Neural cell (in vitro differentiated cells): ENCODE data around the gene LENEP. TPM values are rescaled to one million over a fixed set of nuclear protein-coding genes. Genes with fewer than 3 reads are reported as not detected.

Source experiments
- H2AFZ ChIP-seq: fragments of 200-600, 300-800 bp; sonication (generic), shearing (Covaris generic); 2 replicates; pipeline ENCODE4 v1.6.0; 2014; ENCODE audit warnings: low read depth, mild to moderate bottlenecking, antibody characterized with exemption, low read length, moderate library complexity
- H3F3A ChIP-seq: fragments of 200-600 bp; shearing (Covaris generic); 2 replicates; pipeline ENCODE4 v1.6.1; 2016; ENCODE audit warnings: mild to moderate bottlenecking, moderate library complexity, mixed read lengths, antibody characterized with exemption, low read length; ENCODE audit not compliant: insufficient read depth, poor library complexity, severe bottlenecking
- H3K27ac ChIP-seq: fragments of 200-600, 300-800 bp; sonication (generic), shearing (Covaris generic); 2 replicates; pipeline ENCODE4 v1.5.1; 2014; ENCODE audit warnings: mild to moderate bottlenecking, low read length, moderate library complexity
- H3K27me3 ChIP-seq: fragments of 300-800, 200-600 bp; sonication (generic), shearing (Covaris generic); 2 replicates; pipeline ENCODE4 v1.6.0; 2014; ENCODE audit warnings: mild to moderate bottlenecking, low read depth, low read length, moderate library complexity; ENCODE audit not compliant: insufficient read depth
- H3K36me3 ChIP-seq: fragments of 300-800, 200-600 bp; sonication (generic), shearing (Covaris generic); 2 replicates; pipeline ENCODE4 v1.5.1; 2014; ENCODE audit warnings: mild to moderate bottlenecking, antibody characterized with exemption, low read length, moderate library complexity; ENCODE audit not compliant: insufficient read depth
- H3K4me2 ChIP-seq: fragments of 300-800, 200-600 bp; sonication (generic), shearing (Covaris generic); 2 replicates; pipeline ENCODE4 v1.6.0; 2014; ENCODE audit warnings: mild to moderate bottlenecking, low read length
- H3K4me3 ChIP-seq: fragments of 300-800, 200-600 bp; sonication (generic), shearing (Covaris generic); 2 replicates; pipeline ENCODE4 v1.5.1; 2014; ENCODE audit warnings: mild to moderate bottlenecking, low read length, moderate library complexity
- H3K79me2 ChIP-seq: fragments of 200-600 bp; shearing (Covaris generic); replicated peaks from 2 replicates; pipeline ENCODE4 v1.6.0; 2014; ENCODE audit warnings: mild to moderate bottlenecking, low read length, moderate library complexity; ENCODE audit not compliant: insufficient read depth
- H3K9ac ChIP-seq: fragments of 300-800, 200-600 bp; sonication (generic), shearing (Covaris generic); 2 replicates; pipeline ENCODE4 v1.6.1; 2016; ENCODE audit warnings: mild to moderate bottlenecking, low read length, mixed read lengths
- H3K9me2 ChIP-seq: fragments of 200-600 bp; shearing (Covaris generic); 2 replicates; pipeline ENCODE4 v1.6.1; 2016; ENCODE audit warnings: mild to moderate bottlenecking, low read length, mixed read lengths; ENCODE audit not compliant: insufficient read depth
- H3K9me3 ChIP-seq: fragments of 200-600, 300-800 bp; sonication (generic), shearing (Covaris generic); 2 replicates; pipeline ENCODE4 v1.6.1; 2016; ENCODE audit warnings: mild to moderate bottlenecking, mixed run types, low read length, moderate library complexity, mixed read lengths
- H4K20me1 ChIP-seq: fragments of 200-600 bp; shearing (Covaris generic); 2 replicates; pipeline ENCODE4 v1.6.1; 2016; ENCODE audit warnings: mild to moderate bottlenecking, mixed run types; ENCODE audit not compliant: insufficient read depth
- CTCF ChIP-seq: fragments of 450-650 bp; IDR thresholded peaks from 2 replicates; pipeline ENCODE4 v1.5.1; 2014; ENCODE audit warnings: antibody characterized with exemption, mild to moderate bottlenecking, moderate library complexity; ENCODE audit not compliant: poor library complexity, severe bottlenecking
- EP300 ChIP-seq: fragments of 450-650 bp; conservative IDR thresholded peaks from 2 replicates; pipeline ENCODE4 v1.6.1; 2014; ENCODE audit warnings: antibody characterized with exemption, mild to moderate bottlenecking, moderate library complexity; ENCODE audit not compliant: poor library complexity, severe bottlenecking
- EZH2 ChIP-seq: fragments of 200-600, 300-800 bp; shearing (Covaris generic), sonication (generic); IDR thresholded peaks from 2 replicates; pipeline ENCODE4 v1.6.1; 2014; ENCODE audit warnings: antibody characterized with exemption, low read length, borderline replicate concordance, mild to moderate bottlenecking; ENCODE audit not compliant: insufficient read depth, poor library complexity, severe bottlenecking
- MXI1 ChIP-seq: fragments of 450-650 bp; conservative IDR thresholded peaks from 2 replicates; pipeline ENCODE4 v1.6.1; 2014; ENCODE audit warnings: antibody characterized with exemption, mild to moderate bottlenecking; ENCODE audit not compliant: poor library complexity, severe bottlenecking
- POLR2AphosphoS5 ChIP-seq: IDR thresholded peaks from 2 replicates; pipeline ENCODE4 v1.6.1; 2012
- RAD21 ChIP-seq: fragments of 450-650 bp; conservative IDR thresholded peaks from 2 replicates; pipeline ENCODE4 v1.6.1; 2014; ENCODE audit warnings: antibody characterized with exemption, mild to moderate bottlenecking, moderate library complexity
- REST ChIP-seq: IDR thresholded peaks from 2 replicates; pipeline ENCODE4 v1.6.1; 2012; ENCODE audit warnings: borderline replicate concordance
- SMC3 ChIP-seq: fragments of 450-650 bp; conservative IDR thresholded peaks from 2 replicates; pipeline ENCODE4 v1.6.1; 2014; ENCODE audit warnings: antibody characterized with exemption, mild to moderate bottlenecking, moderate library complexity; ENCODE audit not compliant: poor library complexity
- TAF1 ChIP-seq: IDR thresholded peaks from 2 replicates; pipeline ENCODE4 v1.6.1; 2012; ENCODE audit warnings: low read depth
- polyA plus RNA-seq: library from polyadenylated mRNA; depleted of rRNA; stranded (reverse); fragments of >200 nt; gene quantifications from 2 replicates; pipeline ENCODE4 v1.2.3, GENCODE V29; 2014

The LENEP gene
- polyA plus RNA-seq, 1 donor from 2014 or later: not detected

- no peaks in the 10 kb centered on the region for H3K9me3 ChIP-seq
- no peak overlapping the region for H3K4me2 ChIP-seq
- H4K20me1 ChIP-seq: no peaks in the 10 kb centered on the region
- no peak overlapping the region for H3K27ac ChIP-seq
- peaks cover 8% of the 10 kb centered on the region for H3F3A ChIP-seq
- no peaks in the 10 kb centered on the region for H3K27me3 ChIP-seq
- TF ChIP-seq REST (no peak), POLR2AphosphoS5 (no peak), MXI1 (no peak)
- H3K4me3 ChIP-seq: no peak overlapping the region
- no peaks in the 10 kb centered on the region for H3K9me2 ChIP-seq
- no peak overlapping the region for H3K9ac ChIP-seq
- H3K79me2 ChIP-seq: peaks cover 13% of the 10 kb centered on the region
- H2AFZ ChIP-seq: no peak overlapping the region
- H3K36me3 ChIP-seq: no peaks in the 10 kb centered on the region
These were observed 39.8 kb upstream of the LENEP start for GRCh38 chr1:154953611-154954038.

- H3K9me3 ChIP-seq: no peaks in the 10 kb centered on the region
- H2AFZ ChIP-seq: no peak overlapping the region
- TF ChIP-seq EZH2: no peak
- TF ChIP-seq RAD21: no peak
- no peak for TF ChIP-seq REST
- no peak for TF ChIP-seq EP300
- no peak for TF ChIP-seq MXI1
- TF ChIP-seq POLR2AphosphoS5: no peak
- no peak for TF ChIP-seq SMC3
- no peak for TF ChIP-seq CTCF
- no peak for TF ChIP-seq TAF1
- H3K9ac ChIP-seq: peak overlapping the region; percentile 64
- no peaks in the 10 kb centered on the region for H3K27me3 ChIP-seq
- peak overlapping the region; percentile 67 for H3K4me3 ChIP-seq
- peaks cover 8% of the 10 kb centered on the region for H3F3A ChIP-seq
- H3K9me2 ChIP-seq: no peaks in the 10 kb centered on the region
- H3K79me2 ChIP-seq: peaks cover 13% of the 10 kb centered on the region
- H3K4me2 ChIP-seq: peak overlapping the region; percentile 93
- no peaks in the 10 kb centered on the region for H3K36me3 ChIP-seq
- peak overlapping the region; percentile 84 for H3K27ac ChIP-seq
- H4K20me1 ChIP-seq: no peaks in the 10 kb centered on the region
These were observed 38.8 kb upstream of the LENEP start for GRCh38 chr1:154954541-154954940.
